CD4-positive, alpha-beta T cell (primary cell): ENCODE results near the gene ADCY7. TPM values are rescaled to one million over a fixed set of nuclear protein-coding genes. Genes with fewer than 3 reads are reported as not detected.

Experiments used
- ATAC-seq: fragments of 200-7000 bp; cut with Tn5 transposase; one replicate; pipeline ENCODE4 v1.10.0; 2022; ENCODE audit warnings: mild to moderate bottlenecking; ENCODE audit not compliant: poor library complexity
- CTCF ChIA-PET: fragments of 350-600 bp; sonication (Branson Sonifier 250); formaldehyde crosslinking; loops from one replicate; lab custom pipeline; 2021; ENCODE audit warnings: antibody characterized with exemption, inconsistent platforms; lab: Charles Lee
- POLR2A ChIA-PET: fragments of 350-600 bp; sonication (Branson Sonifier 250); formaldehyde crosslinking; loops from one replicate; lab custom pipeline; 2021; ENCODE audit warnings: antibody characterized with exemption, inconsistent platforms; lab: Charles Lee
- DNase-seq, 14 experiments: peaks; one replicate each; pipeline ENCODE4 v3.0.0-alpha.2; 2013 to 2020; ENCODE audit warnings: mixed read lengths in 2 of 14
- H3K27ac ChIP-seq, 2 donors: one replicate each; pipeline versions ENCODE4 v1.5.1 to v1.7.0; 2013; ENCODE audit warnings: low read length in 2 of 2, low read depth in 1 of 2, mild to moderate bottlenecking in 1 of 2
- H3K27me3 ChIP-seq, 2 experiments: 1 replicate in 1 of 2; 2 replicates in 1 of 2; pipeline versions ENCODE4 v1.6.1 to v1.7.0; 2013; ENCODE audit warnings: low read length in 2 of 2, control low read depth in 1 of 2, mild to moderate bottlenecking in 1 of 2, moderate library complexity in 1 of 2; ENCODE audit not compliant: insufficient read depth in 2 of 2, control insufficient read depth in 1 of 2
- H3K36me3 ChIP-seq: one replicate; pipeline ENCODE4 v1.6.1; 2013; ENCODE audit warnings: low read length, control low read depth; ENCODE audit not compliant: insufficient read depth
- H3K4me1 ChIP-seq: one replicate; pipeline ENCODE4 v1.6.1; 2013; ENCODE audit warnings: low read length, control low read depth; ENCODE audit not compliant: insufficient read depth
- H3K4me3 ChIP-seq: one replicate; pipeline ENCODE4 v1.5.1; 2013; ENCODE audit warnings: mild to moderate bottlenecking, low read length, moderate library complexity
- H3K9me3 ChIP-seq, 2 experiments: 1 replicate in 1 of 2; 2 replicates in 1 of 2; pipeline versions ENCODE4 v1.6.1 to v1.7.0; 2013; ENCODE audit warnings: low read length in 2 of 2, mild to moderate bottlenecking in 2 of 2, control low read depth in 1 of 2, moderate library complexity in 1 of 2; ENCODE audit not compliant: control insufficient read depth in 1 of 2, insufficient read depth in 1 of 2
- H3K27ac Mint-ChIP-seq: one replicate; pipeline ENCODE4 v1.8.0; 2020; ENCODE audit warnings: mixed read lengths
- H3K27me3 Mint-ChIP-seq: one replicate; pipeline ENCODE4 v1.8.0; 2021; ENCODE audit warnings: mixed read lengths
- H3K36me3 Mint-ChIP-seq: one replicate; pipeline ENCODE4 v1.8.0; 2021; ENCODE audit warnings: low read depth, mixed read lengths
- H3K4me1 Mint-ChIP-seq: one replicate; pipeline ENCODE4 v1.8.0; 2021; ENCODE audit warnings: low read depth, mixed read lengths
- H3K4me3 Mint-ChIP-seq: one replicate; pipeline ENCODE4 v1.8.0; 2020; ENCODE audit warnings: mild to moderate bottlenecking, mixed read lengths
- H3K9me3 Mint-ChIP-seq: one replicate; pipeline ENCODE4 v1.8.0; 2020; ENCODE audit warnings: mixed read lengths
- intact Hi-C, 2 experiments: fragments of 100-400 bp; cut with DNase I in 1 of 2; cut with micrococcal nuclease in 1 of 2; formaldehyde crosslinking; loops; one replicate each; pipeline versions ENCODE4 v1.15.1 to v1.9.0; 2023 to 2025; cut with DNase I, micrococcal nuclease
- total RNA-seq, 174 experiments: library from RNA in 2 of 174; stranded (reverse) in 2 of 174; gene quantifications; one replicate each; pipeline ENCODE4 v1.2.3 and lab custom pipeline; 2021 to 2026
- TF ChIP-seq, protein P1 (sequence below): fragments of 200-600 bp; IDR thresholded peaks from one replicate; pipeline ENCODE4 v1.8.0; 2022; ENCODE audit warnings: antibody characterized with exemption, mild to moderate bottlenecking

Gene ADCY7
- total RNA-seq, 2 experiments from 2014 or later = 136 to 147 TPM

DNA sequence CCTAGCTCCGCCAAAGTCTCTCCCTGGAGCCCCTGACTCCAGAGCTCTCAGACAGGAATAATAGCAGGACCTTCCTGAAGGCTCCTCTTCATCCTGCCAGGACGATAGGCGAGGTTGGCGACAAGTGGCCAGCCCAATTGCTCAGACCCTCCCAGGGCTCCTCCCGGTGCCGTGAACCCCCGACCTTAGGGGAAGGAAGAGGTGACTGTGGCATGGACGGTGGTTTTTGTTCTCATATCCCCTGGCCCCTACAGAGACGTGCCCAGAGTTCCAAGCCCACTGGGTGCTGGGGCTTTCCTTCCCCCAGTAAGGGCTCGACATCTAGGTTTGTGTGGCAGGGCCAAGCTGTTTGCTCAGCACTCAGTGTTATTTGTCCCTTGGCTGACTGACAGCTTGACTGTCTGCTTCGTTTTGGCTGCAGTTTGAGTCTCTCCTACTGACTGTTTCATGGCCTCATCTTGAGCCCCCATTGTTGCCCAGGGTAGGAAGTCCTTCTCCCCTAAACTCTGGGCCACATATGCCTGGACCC lies 4.6 kb upstream of the ADCY7 start:
- Mint-ChIP-seq H3K4me1 (peaks cover 44% of the 10 kb centered on the region), H3K4me3 (no peak overlapping the region)
- CTCF ChIA-PET = no interaction called here

DNA sequence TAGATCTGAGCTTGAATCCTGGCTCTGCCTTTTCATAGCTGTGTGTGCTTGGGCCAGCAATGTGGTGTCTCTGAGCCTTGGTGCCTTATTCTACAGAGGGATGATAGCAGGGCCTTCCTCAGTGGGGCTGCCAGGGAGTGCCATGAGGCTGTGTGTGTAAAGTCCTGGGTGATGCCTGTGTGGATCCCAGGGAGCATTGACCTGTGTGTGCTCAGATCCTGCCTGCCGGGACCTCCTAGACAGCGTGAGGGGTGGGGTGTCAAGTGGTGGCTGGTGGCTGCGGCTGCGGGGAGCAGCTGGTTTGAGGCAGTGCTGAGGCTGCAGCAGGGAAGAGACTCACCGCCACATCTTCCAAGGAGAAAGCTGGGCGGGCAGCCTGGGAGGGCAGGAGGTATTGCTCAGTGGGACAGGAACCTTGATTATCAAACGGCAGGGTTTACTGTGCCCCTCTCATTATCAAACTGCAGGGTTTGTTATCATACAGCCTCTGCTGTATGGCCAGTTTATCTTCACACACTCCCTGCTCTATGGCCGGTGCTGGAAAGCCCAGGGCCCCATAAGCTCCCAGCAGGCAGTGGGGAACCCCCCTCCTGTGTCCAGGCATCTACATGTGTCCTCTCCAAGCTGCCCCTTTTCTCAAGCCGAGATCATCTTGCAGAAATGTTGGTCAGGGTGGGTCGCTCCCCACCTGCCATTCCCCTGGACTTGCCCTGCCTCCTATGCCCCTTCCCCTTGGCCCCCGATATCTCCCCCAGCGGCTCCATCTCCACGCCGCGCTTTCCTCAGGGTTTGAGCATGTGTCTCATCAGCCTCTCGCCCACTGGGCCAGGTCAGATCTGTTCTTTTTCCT lies 3.1 kb upstream of the ADCY7 start:
- POLR2A ChIA-PET = interaction anchor here (1.5 kb wide), 1 partner anchor 92 kb away, joined by 4 read pairs; no protein-coding TSS in a partner anchor
- Mint-ChIP-seq H3K27me3 (no peaks in the 10 kb centered on the region), H3K36me3 (peaks cover 17% of the 10 kb centered on the region), H3K4me1 (peaks cover 56% of the 10 kb centered on the region), H3K4me3 (no peak overlapping the region), H3K9me3 (no peaks in the 10 kb centered on the region), H3K27ac (no peak overlapping the region)
- Histone ChIP-seq H3K27me3 (no peaks in the 10 kb centered on the region), H3K9me3 (peaks cover 0 to 4% of the 10 kb centered on the region in 2 experiments), H3K27ac (no peak overlapping the region), H3K36me3 (no peaks in the 10 kb centered on the region), H3K4me3 (no peak overlapping the region), H3K4me1 (peaks cover 40% of the 10 kb centered on the region)
- CTCF ChIA-PET = interaction anchor here (0.9 kb wide), 1 partner anchor 64 kb away, joined by 3 read pairs; no protein-coding TSS in a partner anchor
- intact Hi-C loops = loop anchor here in 1 of 2 experiments (10.0 kb wide), 1 partner anchor 52 kb away; no protein-coding TSS in a partner anchor
- ATAC-seq = no peak
- TF ChIP-seq, protein P1, sequence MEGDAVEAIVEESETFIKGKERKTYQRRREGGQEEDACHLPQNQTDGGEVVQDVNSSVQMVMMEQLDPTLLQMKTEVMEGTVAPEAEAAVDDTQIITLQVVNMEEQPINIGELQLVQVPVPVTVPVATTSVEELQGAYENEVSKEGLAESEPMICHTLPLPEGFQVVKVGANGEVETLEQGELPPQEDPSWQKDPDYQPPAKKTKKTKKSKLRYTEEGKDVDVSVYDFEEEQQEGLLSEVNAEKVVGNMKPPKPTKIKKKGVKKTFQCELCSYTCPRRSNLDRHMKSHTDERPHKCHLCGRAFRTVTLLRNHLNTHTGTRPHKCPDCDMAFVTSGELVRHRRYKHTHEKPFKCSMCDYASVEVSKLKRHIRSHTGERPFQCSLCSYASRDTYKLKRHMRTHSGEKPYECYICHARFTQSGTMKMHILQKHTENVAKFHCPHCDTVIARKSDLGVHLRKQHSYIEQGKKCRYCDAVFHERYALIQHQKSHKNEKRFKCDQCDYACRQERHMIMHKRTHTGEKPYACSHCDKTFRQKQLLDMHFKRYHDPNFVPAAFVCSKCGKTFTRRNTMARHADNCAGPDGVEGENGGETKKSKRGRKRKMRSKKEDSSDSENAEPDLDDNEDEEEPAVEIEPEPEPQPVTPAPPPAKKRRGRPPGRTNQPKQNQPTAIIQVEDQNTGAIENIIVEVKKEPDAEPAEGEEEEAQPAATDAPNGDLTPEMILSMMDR = no peak
- DNase-seq = no peak

More for the DNA sequence above, 4.6 kb upstream of the ADCY7 start:
- intact Hi-C loops = loop anchor here in 1 of 2 experiments (10.0 kb wide), 1 partner anchor 53 kb away; no protein-coding TSS in a partner anchor
- Histone ChIP-seq H3K4me1 (peaks cover 26% of the 10 kb centered on the region), H3K9me3 (peaks cover 0 to 4% of the 10 kb centered on the region in 2 experiments), H3K4me3 (no peak overlapping the region), H3K27me3 (no peaks in the 10 kb centered on the region), H3K36me3 (no peaks in the 10 kb centered on the region), H3K27ac (no peak overlapping the region)
- ATAC-seq = no peak
- Mint-ChIP-seq H3K9me3 (no peaks in the 10 kb centered on the region), H3K27me3 (no peaks in the 10 kb centered on the region), H3K27ac (no peak overlapping the region), H3K36me3 (peaks cover 5% of the 10 kb centered on the region)
- POLR2A ChIA-PET = interaction anchor here (1.5 kb wide), 1 partner anchor 93 kb away, joined by 4 read pairs; no protein-coding TSS in a partner anchor
- DNase-seq = no peak
- TF ChIP-seq, protein P1 = no peak
